HEK293 (cell line): Measurements from ENCODE around the gene DEPDC5.

ENCODE experiments used
- CTCF ChIA-PET: fragments of 350-600 bp; formaldehyde crosslinking; extraction: SDS; loops from one replicate; lab custom pipeline; 2021; ENCODE audit warnings: antibody characterized with exemption; lab: Yijun Ruan, JAX
- POLR2A ChIA-PET: fragments of 300-600 bp; formaldehyde crosslinking; extraction: SDS; loops from one replicate; lab custom pipeline; 2020; ENCODE audit warnings: antibody characterized with exemption, inconsistent platforms; lab: Yijun Ruan, JAX
- H3K27ac ChIP-seq: fragments of 200-500 bp; sonication (Bioruptor generic); 2 replicates; pipeline ENCODE4 v1.5.1; 2014; ENCODE audit warnings: low read depth, low read length, control low read depth, inconsistent platforms; ENCODE audit errors: extremely low read depth
- H3K36me3 ChIP-seq, 2 experiments: fragments of 200-500 bp in 1 of 2; sonication (Bioruptor generic) in 1 of 2; 1 replicate in 1 of 2; 2 replicates in 1 of 2; pipeline ENCODE4 v1.5.1; 2014 to 2017; ENCODE audit warnings: inconsistent platforms in 2 of 2, low read length in 2 of 2; ENCODE audit not compliant: control insufficient read depth in 2 of 2, insufficient read depth in 1 of 2
- H3K4me1 ChIP-seq: fragments of 200-500 bp; sonication (Bioruptor generic); 2 replicates; pipeline ENCODE4 v1.5.1; 2014; ENCODE audit warnings: mild to moderate bottlenecking, low read length, inconsistent platforms; ENCODE audit not compliant: control insufficient read depth, insufficient read depth
- H3K4me3 ChIP-seq: 2 replicates; pipeline ENCODE4 v1.5.1; 2011; ENCODE audit warnings: low read depth, mild to moderate bottlenecking, control low read depth, low read length, moderate library complexity
- H3K9me3 ChIP-seq: fragments of 200-500 bp; sonication (Bioruptor generic); 2 replicates; pipeline ENCODE4 v1.5.1; 2014; ENCODE audit warnings: low read depth, low read length, inconsistent platforms; ENCODE audit not compliant: control insufficient read depth, insufficient read depth
- FEZF1 ChIP-seq: fragments of 450-650 bp; formaldehyde crosslinking; IDR thresholded peaks from 2 replicates; pipeline ENCODE4 v1.5.1; 2016; ENCODE audit warnings: missing biosample characterization, missing genetic modification characterization
- KLF7 ChIP-seq: fragments of 450-650 bp; formaldehyde crosslinking; IDR thresholded peaks from 2 replicates; pipeline ENCODE4 v1.5.1; 2016; ENCODE audit warnings: missing biosample characterization, missing genetic modification characterization, borderline replicate concordance
- REPIN1 ChIP-seq: fragments of 450-650 bp; formaldehyde crosslinking; IDR thresholded peaks from 2 replicates; pipeline ENCODE4 v1.5.1; 2017; ENCODE audit warnings: missing biosample characterization, missing genetic modification characterization, low read depth
- ZBTB7A ChIP-seq: fragments of 450-650 bp; formaldehyde crosslinking; IDR thresholded peaks from 2 replicates; pipeline ENCODE4 v1.5.1; 2016; ENCODE audit warnings: low read depth, missing biosample characterization, missing genetic modification characterization
- ZNF169 ChIP-seq: fragments of 450-650 bp; formaldehyde crosslinking; IDR thresholded peaks from 2 replicates; pipeline ENCODE4 v1.5.1; 2016; ENCODE audit warnings: missing biosample characterization, missing genetic modification characterization
- ZNF223 ChIP-seq: fragments of 450-650 bp; formaldehyde crosslinking; IDR thresholded peaks from 2 replicates; pipeline ENCODE4 v1.5.1; 2016; ENCODE audit warnings: missing biosample characterization, missing genetic modification characterization
- ZNF23 ChIP-seq: fragments of 450-650 bp; formaldehyde crosslinking; IDR thresholded peaks from 2 replicates; pipeline ENCODE4 v1.5.1; 2016; ENCODE audit warnings: missing biosample characterization, missing genetic modification characterization, borderline replicate concordance
- ZNF24 ChIP-seq: fragments of 450-650 bp; formaldehyde crosslinking; IDR thresholded peaks from 2 replicates; pipeline ENCODE4 v1.5.1; 2016; ENCODE audit warnings: missing biosample characterization, missing genetic modification characterization
- ZNF621 ChIP-seq: fragments of 450-650 bp; formaldehyde crosslinking; IDR thresholded peaks from 2 replicates; pipeline ENCODE4 v1.5.1; 2017; ENCODE audit warnings: missing biosample characterization, missing genetic modification characterization
- ZNF791 ChIP-seq: fragments of 450-650 bp; formaldehyde crosslinking; IDR thresholded peaks from 2 replicates; pipeline ENCODE4 v1.5.1; 2016; ENCODE audit warnings: missing biosample characterization, missing genetic modification characterization
- TF ChIP-seq, protein P1 (sequence below): fragments of 450-650 bp; formaldehyde crosslinking; IDR thresholded peaks from 2 replicates; pipeline ENCODE4 v1.5.1; 2016; ENCODE audit warnings: missing biosample characterization, missing genetic modification characterization
- TF ChIP-seq, protein P2 (sequence below): fragments of 450-650 bp; formaldehyde crosslinking; conservative IDR thresholded peaks from 2 replicates; pipeline ENCODE4 v1.5.1; 2016; ENCODE audit warnings: low read depth, missing biosample characterization, missing genetic modification characterization
- TF ChIP-seq, protein P3 (sequence below): fragments of 450-650 bp; formaldehyde crosslinking; IDR thresholded peaks from 2 replicates; pipeline ENCODE4 v1.5.1; 2016; ENCODE audit warnings: missing biosample characterization, missing genetic modification characterization

Gene DEPDC5

DNA sequence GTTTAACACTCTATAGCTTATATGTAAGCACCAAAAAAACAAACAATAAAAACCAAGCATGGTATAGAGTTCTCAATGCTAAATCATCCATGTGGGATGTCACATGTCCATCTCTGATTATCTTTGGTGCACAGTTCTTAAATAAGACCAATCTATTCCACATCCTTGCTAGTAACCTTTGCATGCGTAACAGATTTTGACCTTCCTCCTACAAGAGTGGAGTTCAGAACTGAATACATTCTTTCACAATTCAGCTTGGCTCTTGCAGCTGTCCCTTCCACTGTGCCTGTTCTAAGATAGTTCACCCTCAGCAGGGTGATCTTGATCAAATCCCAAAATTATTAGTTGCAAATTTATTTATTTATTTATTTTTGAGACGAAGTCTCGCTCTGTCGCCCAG lies 25.0 kb upstream of the DEPDC5 start:
- Histone ChIP-seq H3K27ac (no peak overlapping the region), H3K4me1 (no peaks in the 10 kb centered on the region), H3K4me3 (no peak overlapping the region), H3K9me3 (no peaks in the 10 kb centered on the region), H3K36me3 (peaks cover 29 to 41% of the 10 kb centered on the region in 2 experiments; a peak in 2 of 3 replicates)
- CTCF ChIA-PET = no interaction called here
- POLR2A ChIA-PET = no interaction called here
- TF ChIP-seq REPIN1 (tag by site-specific recombination) (no peak), KLF7 (no peak)
- TF ChIP-seq, all 188 proteins: peak for 0

DNA sequence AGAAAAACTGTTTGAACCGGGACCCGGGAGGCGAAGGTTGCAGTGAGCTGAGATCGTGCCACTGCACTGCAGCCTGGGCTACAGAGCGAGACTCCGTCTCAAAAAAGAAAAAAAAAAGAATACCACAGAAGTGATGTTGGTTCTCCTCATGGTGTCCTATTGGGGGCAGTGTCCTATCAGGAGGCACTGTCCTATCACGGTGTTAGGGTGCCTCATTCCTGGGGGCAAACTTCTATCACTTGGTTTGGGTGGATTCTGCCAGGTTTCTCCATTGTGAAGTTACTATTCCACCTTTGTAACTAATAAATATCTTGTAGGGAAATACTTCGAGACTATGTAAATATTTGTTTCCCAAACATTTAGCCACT lies 23.5 kb upstream of the DEPDC5 start:
- POLR2A ChIA-PET = interaction anchor here (0.7 kb wide), 1 partner anchor 35 kb away, joined by 6 read pairs; no protein-coding TSS in a partner anchor
- TF ChIP-seq, protein P1, sequence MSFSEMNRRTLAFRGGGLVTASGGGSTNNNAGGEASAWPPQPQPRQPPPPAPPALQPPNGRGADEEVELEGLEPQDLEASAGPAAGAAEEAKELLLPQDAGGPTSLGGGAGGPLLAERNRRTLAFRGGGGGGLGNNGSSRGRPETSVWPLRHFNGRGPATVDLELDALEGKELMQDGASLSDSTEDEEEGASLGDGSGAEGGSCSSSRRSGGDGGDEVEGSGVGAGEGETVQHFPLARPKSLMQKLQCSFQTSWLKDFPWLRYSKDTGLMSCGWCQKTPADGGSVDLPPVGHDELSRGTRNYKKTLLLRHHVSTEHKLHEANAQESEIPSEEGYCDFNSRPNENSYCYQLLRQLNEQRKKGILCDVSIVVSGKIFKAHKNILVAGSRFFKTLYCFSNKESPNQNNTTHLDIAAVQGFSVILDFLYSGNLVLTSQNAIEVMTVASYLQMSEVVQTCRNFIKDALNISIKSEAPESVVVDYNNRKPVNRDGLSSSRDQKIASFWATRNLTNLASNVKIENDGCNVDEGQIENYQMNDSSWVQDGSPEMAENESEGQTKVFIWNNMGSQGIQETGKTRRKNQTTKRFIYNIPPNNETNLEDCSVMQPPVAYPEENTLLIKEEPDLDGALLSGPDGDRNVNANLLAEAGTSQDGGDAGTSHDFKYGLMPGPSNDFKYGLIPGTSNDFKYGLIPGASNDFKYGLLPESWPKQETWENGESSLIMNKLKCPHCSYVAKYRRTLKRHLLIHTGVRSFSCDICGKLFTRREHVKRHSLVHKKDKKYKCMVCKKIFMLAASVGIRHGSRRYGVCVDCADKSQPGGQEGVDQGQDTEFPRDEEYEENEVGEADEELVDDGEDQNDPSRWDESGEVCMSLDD (tag by site-specific recombination) = no peak
- TF ChIP-seq ZNF621 (tag by site-specific recombination) (no peak), ZNF169 (tag by site-specific recombination) (no peak), ZNF23 (no peak)
- TF ChIP-seq, protein P2, sequence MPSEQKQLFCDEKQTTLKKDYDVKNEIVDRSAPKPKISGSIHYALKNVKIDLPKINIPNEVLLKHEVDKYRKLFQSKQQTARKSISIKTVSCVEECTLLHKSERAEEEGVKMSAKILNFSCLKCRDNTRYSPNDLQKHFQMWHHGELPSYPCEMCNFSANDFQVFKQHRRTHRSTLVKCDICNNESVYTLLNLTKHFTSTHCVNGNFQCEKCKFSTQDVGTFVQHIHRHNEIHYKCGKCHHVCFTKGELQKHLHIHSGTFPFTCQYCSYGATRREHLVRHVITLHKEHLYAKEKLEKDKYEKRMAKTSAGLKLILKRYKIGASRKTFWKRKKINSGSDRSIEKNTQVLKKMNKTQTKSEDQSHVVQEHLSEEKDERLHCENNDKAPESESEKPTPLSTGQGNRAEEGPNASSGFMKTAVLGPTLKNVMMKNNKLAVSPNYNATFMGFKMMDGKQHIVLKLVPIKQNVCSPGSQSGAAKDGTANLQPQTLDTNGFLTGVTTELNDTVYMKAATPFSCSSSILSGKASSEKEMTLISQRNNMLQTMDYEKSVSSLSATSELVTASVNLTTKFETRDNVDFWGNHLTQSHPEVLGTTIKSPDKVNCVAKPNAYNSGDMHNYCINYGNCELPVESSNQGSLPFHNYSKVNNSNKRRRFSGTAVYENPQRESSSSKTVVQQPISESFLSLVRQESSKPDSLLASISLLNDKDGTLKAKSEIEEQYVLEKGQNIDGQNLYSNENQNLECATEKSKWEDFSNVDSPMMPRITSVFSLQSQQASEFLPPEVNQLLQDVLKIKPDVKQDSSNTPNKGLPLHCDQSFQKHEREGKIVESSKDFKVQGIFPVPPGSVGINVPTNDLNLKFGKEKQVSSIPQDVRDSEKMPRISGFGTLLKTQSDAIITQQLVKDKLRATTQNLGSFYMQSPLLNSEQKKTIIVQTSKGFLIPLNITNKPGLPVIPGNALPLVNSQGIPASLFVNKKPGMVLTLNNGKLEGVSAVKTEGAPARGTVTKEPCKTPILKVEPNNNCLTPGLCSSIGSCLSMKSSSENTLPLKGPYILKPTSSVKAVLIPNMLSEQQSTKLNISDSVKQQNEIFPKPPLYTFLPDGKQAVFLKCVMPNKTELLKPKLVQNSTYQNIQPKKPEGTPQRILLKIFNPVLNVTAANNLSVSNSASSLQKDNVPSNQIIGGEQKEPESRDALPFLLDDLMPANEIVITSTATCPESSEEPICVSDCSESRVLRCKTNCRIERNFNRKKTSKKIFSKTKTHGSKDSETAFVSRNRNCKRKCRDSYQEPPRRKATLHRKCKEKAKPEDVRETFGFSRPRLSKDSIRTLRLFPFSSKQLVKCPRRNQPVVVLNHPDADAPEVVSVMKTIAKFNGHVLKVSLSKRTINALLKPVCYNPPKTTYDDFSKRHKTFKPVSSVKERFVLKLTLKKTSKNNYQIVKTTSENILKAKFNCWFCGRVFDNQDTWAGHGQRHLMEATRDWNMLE (tag by site-specific recombination) = no peak
- H3K27ac ChIP-seq = no peak overlapping the region
- H3K4me1 ChIP-seq = no peaks in the 10 kb centered on the region
- peaks cover 25 to 32% of the 10 kb centered on the region in 2 experiments; a peak in 2 of 3 replicates for H3K36me3 ChIP-seq
- no peak overlapping the region for H3K4me3 ChIP-seq
- H3K9me3 ChIP-seq = no peaks in the 10 kb centered on the region
- CTCF ChIA-PET = interaction anchor here (0.7 to 0.9 kb wide), 3 partner anchors 13 to 240 kb away, joined by 3 to 6 read pairs (median 4); no protein-coding TSS in a partner anchor

DNA sequence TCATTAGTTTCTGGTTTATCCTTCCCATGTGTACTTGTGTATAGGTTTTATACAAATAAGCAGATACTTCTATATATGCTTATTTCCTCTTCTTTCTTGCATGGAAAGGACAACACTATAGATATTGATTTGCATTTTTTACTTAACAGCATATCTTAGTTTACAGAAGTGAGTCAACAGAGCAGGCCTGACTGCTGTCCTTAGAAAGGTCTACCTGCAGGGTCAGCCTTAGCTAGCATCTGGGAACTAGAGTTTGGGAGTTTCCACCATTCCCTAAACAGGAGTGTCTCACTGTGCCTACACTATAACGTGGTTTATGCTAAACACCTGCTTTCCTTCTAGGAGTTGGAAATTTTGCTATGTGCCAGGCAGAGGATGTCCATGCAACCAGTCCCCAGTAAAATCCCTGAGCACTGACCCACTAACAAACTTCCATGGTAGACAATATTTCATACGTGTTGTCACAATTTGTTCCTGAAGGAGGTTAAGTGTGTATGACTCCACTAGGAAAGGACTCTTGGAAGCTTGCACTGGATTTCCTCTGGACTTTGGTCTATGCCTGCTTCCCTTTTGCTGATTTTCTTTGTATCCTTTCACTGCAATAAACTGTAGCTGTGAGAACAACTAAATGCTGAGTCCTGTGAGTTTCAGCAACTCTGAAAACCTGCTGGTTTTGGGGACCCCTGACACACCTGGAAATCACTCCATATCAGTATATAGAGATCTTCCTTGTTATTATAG lies 21.6 kb upstream of the DEPDC5 start:
- POLR2A ChIA-PET = no interaction called here
- no peaks in the 10 kb centered on the region for H3K9me3 ChIP-seq
- peak overlapping the region; percentile 24; the same call in 1 of the 2 replicates for H3K27ac ChIP-seq
- CTCF ChIA-PET = interaction anchor here (0.5 kb wide), 1 partner anchor 11 kb away, joined by 4 read pairs; no protein-coding TSS in a partner anchor
- no peaks in the 10 kb centered on the region for H3K4me1 ChIP-seq
- peaks cover 27 to 28% of the 10 kb centered on the region in 2 experiments for H3K36me3 ChIP-seq
- H3K4me3 ChIP-seq = no peak overlapping the region
- TF ChIP-seq, protein P2 (tag by site-specific recombination) = no peak
- TF ChIP-seq, protein P3, sequence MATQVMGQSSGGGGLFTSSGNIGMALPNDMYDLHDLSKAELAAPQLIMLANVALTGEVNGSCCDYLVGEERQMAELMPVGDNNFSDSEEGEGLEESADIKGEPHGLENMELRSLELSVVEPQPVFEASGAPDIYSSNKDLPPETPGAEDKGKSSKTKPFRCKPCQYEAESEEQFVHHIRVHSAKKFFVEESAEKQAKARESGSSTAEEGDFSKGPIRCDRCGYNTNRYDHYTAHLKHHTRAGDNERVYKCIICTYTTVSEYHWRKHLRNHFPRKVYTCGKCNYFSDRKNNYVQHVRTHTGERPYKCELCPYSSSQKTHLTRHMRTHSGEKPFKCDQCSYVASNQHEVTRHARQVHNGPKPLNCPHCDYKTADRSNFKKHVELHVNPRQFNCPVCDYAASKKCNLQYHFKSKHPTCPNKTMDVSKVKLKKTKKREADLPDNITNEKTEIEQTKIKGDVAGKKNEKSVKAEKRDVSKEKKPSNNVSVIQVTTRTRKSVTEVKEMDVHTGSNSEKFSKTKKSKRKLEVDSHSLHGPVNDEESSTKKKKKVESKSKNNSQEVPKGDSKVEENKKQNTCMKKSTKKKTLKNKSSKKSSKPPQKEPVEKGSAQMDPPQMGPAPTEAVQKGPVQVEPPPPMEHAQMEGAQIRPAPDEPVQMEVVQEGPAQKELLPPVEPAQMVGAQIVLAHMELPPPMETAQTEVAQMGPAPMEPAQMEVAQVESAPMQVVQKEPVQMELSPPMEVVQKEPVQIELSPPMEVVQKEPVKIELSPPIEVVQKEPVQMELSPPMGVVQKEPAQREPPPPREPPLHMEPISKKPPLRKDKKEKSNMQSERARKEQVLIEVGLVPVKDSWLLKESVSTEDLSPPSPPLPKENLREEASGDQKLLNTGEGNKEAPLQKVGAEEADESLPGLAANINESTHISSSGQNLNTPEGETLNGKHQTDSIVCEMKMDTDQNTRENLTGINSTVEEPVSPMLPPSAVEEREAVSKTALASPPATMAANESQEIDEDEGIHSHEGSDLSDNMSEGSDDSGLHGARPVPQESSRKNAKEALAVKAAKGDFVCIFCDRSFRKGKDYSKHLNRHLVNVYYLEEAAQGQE (tag by site-specific recombination) = no peak
- TF ChIP-seq FEZF1 (tag by site-specific recombination) (no peak), ZNF791 (no peak), ZBTB7A (tag by site-specific recombination) (no peak), ZNF24 (tag by site-specific recombination) (no peak), ZNF223 (tag by site-specific recombination) (no peak)
